HUDEP-2 (cell line): ENCODE measurements around the gene RRP8.

Experiments used
- DNase-seq, 76 experiments: peaks; one replicate each; lab custom pipeline; 2025; ENCODE audit not compliant: unreplicated experiment in 76 of 76; lab: John Stamatoyannopoulos, UW

RRP8 gene

GRCh38 chr11:6619004-6619745, 15.8 kb upstream of the RRP8 start, which contains the start of gene TPP1:
Gene TPP1, minus strand, starts transcription at chr11:6619422. Its CDS starts 22 bp downstream, at chr11:6619400.
- DNase-seq, result peak in 74 of 76 experiments; percentile 16 to 92 (median 78)

GRCh38 chr11:6618117-6619003, 14.9 kb upstream of the RRP8 start:
- peak in 64 of 76 experiments; percentile 4 to 80 (median 46) for DNase-seq

GRCh38 chr11:6617315-6617781, 13.9 kb upstream of the RRP8 start:
- no peak for DNase-seq

- no peak for DNase-seq
Measured at GRCh38 chr11:6616596-6617250, 13.3 kb upstream of the RRP8 start.

- DNase-seq, result no peak
Measured at GRCh38 chr11:6615882-6616585, 12.6 kb upstream of the RRP8 start.

- DNase-seq, result no peak
Measured at GRCh38 chr11:6615046-6615445, 11.6 kb upstream of the RRP8 start.

- no peak for DNase-seq
Measured at GRCh38 chr11:6614446-6614845, 11.0 kb upstream of the RRP8 start.

- no peak for DNase-seq
Measured at GRCh38 chr11:6613496-6613895, 10.1 kb upstream of the RRP8 start.

GRCh38 chr11:6612213-6613041, 9.0 kb upstream of the RRP8 start, which contains the start of gene TAF10:
Gene TAF10, minus strand, starts transcription at chr11:6612216. Its CDS starts 27 bp downstream, at chr11:6612189.
- DNase-seq, result peak in 75 of 76 experiments; percentile 11 to 95 (median 88)

GRCh38 chr11:6611963-6612212, 8.5 kb upstream of the RRP8 start:
- DNase-seq, result no peak

GRCh38 chr11:6611092-6611962, 7.9 kb upstream of the RRP8 start:
- DNase-seq, result peak in 6 of 76 experiments; percentile 12 to 28 (median 12)

- DNase-seq, result no peak
Measured at GRCh38 chr11:6610591-6610990, 7.2 kb upstream of the RRP8 start.

- DNase-seq, result no peak
Measured at GRCh38 chr11:6609502-6610015, 6.1 kb upstream of the RRP8 start.

GRCh38 chr11:6608726-6609501, 5.5 kb upstream of the RRP8 start:
- DNase-seq, result no peak

GRCh38 chr11:6608011-6608410, 4.6 kb upstream of the RRP8 start:
- no peak for DNase-seq

- no peak for DNase-seq
Measured at GRCh38 chr11:6607190-6607795, 3.9 kb upstream of the RRP8 start.

GRCh38 chr11:6606471-6607189, 3.2 kb upstream of the RRP8 start:
- DNase-seq, result peak in 58 of 76 experiments; percentile 6 to 78 (median 42)
